ENCODE data around the gene SUPT20HL1. TPM values are rescaled to one million over a fixed set of nuclear protein-coding genes. Genes with fewer than 3 reads are reported as not detected.
"Not testable (repeated sequence)": the region's sequence is repeated elsewhere in the genome, so short reads cannot be mapped to it uniquely, and the experiment has no call there.

SUPT20HL1 gene
- total and polyA plus RNA-seq, 12 donors = 0.13 TPM; not detected in 11

DNA sequence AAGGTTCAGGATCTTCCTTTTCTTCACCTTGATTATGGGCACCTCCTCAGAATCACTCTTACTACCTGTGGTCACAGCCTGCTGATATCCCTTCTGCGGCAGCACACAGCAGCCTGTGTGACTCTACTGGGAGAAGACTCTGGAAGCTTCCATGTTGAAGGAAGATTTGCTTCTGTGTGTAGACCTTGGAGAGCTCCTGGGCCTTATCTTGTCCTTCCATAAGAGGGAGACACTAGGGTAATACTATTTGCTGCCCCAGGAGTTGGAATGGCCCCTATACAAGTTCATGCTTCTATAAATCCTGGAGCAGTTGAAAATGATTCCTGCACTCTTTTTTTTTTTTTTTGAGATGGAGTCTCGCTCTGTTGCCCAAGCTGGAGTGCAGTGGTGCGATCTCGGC lies 10.2 kb upstream of the SUPT20HL1 start:
- no peaks in the 10 kb centered on the region for H3K36me3 ChIP-seq
- no peak for ATAC-seq
- no peak overlapping the region for H3K27ac ChIP-seq
- DNase-seq = no peak
- intact Hi-C loops (cut with DNase I) = no loop called here
- TF ChIP-seq, protein P1, sequence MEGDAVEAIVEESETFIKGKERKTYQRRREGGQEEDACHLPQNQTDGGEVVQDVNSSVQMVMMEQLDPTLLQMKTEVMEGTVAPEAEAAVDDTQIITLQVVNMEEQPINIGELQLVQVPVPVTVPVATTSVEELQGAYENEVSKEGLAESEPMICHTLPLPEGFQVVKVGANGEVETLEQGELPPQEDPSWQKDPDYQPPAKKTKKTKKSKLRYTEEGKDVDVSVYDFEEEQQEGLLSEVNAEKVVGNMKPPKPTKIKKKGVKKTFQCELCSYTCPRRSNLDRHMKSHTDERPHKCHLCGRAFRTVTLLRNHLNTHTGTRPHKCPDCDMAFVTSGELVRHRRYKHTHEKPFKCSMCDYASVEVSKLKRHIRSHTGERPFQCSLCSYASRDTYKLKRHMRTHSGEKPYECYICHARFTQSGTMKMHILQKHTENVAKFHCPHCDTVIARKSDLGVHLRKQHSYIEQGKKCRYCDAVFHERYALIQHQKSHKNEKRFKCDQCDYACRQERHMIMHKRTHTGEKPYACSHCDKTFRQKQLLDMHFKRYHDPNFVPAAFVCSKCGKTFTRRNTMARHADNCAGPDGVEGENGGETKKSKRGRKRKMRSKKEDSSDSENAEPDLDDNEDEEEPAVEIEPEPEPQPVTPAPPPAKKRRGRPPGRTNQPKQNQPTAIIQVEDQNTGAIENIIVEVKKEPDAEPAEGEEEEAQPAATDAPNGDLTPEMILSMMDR (IDR thresholded peaks at IDR 0.05) = no peak
- H3K4me1 ChIP-seq = no peaks in the 10 kb centered on the region
- 99 to 100% methylated on average over 4 of the region's 4 CpGs for WGBS, 2 donors
- no peak overlapping the region for H3K4me3 ChIP-seq
- no peaks in the 10 kb centered on the region for H3K9me3 ChIP-seq
- H3K27me3 ChIP-seq = peaks cover 0 to 49% (median 0%) of the 10 kb centered on the region in 7 donors

DNA sequence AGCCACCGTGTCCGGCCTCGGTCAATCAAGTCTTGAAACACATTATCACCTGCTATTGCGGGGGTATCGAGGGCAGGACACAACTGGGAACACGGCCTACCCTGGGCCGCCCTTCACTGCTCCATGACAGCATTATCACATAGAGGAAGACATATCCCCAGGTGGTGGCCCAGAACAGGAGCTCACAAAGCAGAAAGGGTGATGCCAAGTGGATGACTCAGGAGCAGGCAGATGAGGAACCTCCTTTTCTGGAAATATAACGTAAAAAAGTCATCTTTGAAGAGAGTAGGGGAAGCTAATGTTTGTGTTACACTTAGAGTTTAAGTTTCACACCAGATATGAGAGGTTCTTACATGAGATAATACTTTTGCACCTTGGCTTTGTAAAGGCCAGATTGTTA lies 5.3 kb upstream of the SUPT20HL1 start:
- ATAC-seq (no peak), DNase-seq (no peak)
- intact Hi-C loops (cut with DNase I) = no loop called here
- H3K4me3 ChIP-seq = no peak overlapping the region
- H3K27ac ChIP-seq = no peak overlapping the region
- H3K4me1 ChIP-seq = no peaks in the 10 kb centered on the region
- peaks cover 0 to 55% (median 0%) of the 10 kb centered on the region in 7 donors for H3K27me3 ChIP-seq
- H3K9me3 ChIP-seq = peaks cover 0 to 4% (median 0%) of the 10 kb centered on the region in 11 donors
- WGBS, 2 donors = 95 to 96% methylated on average over 8 of the region's 8 CpGs
- TF ChIP-seq, protein P1 (IDR thresholded peaks at IDR 0.05) = no peak
- no peaks in the 10 kb centered on the region for H3K36me3 ChIP-seq

DNA sequence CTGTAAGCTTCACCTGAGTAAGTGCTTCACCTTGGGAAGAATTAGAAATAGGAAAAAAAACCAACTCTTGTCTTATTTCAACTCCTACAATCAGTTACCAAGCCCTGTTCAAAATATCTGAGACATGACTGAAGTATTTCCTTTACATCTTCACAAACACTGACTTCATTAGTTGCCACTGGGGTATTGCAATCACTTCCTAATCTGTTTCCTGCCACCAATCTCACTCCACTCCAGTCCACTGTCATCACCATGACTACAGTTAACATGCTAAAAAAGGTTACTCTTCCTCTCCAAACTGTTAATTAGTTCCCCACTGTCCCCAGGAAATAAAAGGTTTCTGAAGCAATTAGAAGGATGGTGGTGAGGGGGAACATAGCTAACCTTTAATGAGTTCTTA lies 3.3 kb upstream of the SUPT20HL1 start:
- ATAC-seq = peak in 1 of 8 donors; percentile 28
- TF ChIP-seq, protein P1 (IDR thresholded peaks at IDR 0.05) = no peak

DNA sequence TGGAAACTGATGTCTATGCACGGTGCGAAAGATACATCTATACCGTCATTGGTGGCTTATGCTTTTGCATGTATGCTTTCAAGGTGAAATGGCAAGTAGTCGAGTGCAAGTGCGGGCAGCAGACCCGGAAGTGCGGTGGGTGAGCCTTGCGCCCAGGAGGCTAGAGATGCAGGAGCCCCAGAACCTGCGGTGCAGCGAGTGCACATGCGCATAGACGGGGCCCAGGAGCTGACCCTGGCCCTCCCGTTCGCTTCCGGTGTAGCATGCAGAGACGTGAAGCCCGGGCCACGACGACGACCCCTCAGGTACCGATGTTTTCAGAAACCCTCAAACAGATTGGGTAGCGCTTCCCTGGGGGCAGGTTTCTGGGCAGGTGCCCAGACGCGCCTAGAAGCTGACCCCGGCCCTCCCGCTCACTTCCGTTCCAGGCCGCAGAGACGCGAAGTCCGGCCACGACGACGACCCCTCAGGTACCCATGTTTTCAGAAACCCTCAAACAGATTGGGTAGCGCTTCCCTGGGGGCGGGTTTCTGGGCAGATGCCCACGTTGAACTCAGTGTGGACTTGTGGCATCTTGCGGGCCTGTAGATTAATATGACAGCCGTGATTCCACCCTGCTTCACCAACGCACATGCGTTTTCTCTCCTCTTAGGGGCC lies 1.8 kb downstream of the SUPT20HL1 start:
- WGBS, 2 donors = 96% methylated on average over 22 to 37 of the region's 41 CpGs
- intact Hi-C loops (cut with DNase I) = loop anchor here in 1 of 10 donors (10.0 kb wide), 1 partner anchor 57 kb away; no protein-coding TSS in a partner anchor

More for the DNA sequence above, 3.3 kb upstream of the SUPT20HL1 start:
- H3K9me3 ChIP-seq = peaks cover 0 to 4% (median 0%) of the 10 kb centered on the region in 11 donors
- H3K4me1 ChIP-seq = no peaks in the 10 kb centered on the region
- no peak overlapping the region for H3K4me3 ChIP-seq
- H3K27ac ChIP-seq = no peak overlapping the region
- H3K27me3 ChIP-seq = peaks cover 0 to 42% (median 0%) of the 10 kb centered on the region in 7 donors
- DNase-seq = no peak
- no peaks in the 10 kb centered on the region for H3K36me3 ChIP-seq
- intact Hi-C loops (cut with DNase I) = no loop called here

DNA sequence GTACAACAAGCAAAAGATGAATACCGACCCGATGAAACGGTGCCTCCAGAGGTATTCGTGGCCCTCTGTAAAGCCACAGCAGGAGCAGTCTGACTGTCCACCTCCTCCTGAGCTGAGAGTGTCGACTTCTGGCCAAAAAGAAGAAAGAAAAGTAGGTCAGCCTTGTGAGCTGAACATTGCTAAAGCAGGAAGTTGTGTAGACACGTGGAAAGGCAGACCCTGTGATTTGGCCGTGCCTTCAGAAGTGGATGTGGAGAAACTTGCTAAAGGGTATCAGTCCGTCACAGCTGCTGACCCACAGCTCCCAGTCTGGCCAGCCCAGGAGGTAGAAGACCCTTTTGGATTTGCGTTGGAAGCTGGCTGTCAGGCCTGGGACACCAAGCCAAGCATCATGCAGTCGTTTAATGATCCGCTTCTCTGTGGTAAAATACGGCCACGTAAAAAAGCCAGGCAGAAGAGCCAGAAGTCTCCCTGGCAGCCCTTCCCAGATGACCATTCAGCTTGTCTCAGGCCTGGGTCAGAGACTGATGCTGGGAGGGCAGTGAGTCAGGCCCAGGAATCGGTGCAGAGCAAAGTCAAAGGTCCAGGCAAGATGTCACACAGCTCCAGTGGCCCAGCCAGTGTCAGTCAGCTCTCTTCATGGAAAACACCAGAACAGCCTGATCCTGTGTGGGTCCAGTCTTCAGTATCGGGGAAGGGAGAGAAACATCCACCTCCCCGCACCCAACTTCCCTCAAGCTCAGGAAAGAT lies 3.2 kb downstream of the SUPT20HL1 start:
- WGBS, 2 donors = 66 to 67% methylated on average over 12 to 14 of the region's 16 CpGs
- not testable (repeated sequence) for H3K4me1 ChIP-seq, H3K36me3 ChIP-seq, H3K9me3 ChIP-seq, DNase-seq, H3K27ac ChIP-seq, H3K27me3 ChIP-seq, H3K4me3 ChIP-seq
- intact Hi-C loops (cut with DNase I) = loop anchor here in 1 of 10 donors (10.0 kb wide), 1 partner anchor 59 kb away; no protein-coding TSS in a partner anchor
- peak in 7 of 8 donors; percentile 38 to 75 (median 70) for ATAC-seq

More for the DNA sequence above, 1.8 kb downstream of the SUPT20HL1 start:
- not testable (repeated sequence) for H3K9me3 ChIP-seq, H3K27ac ChIP-seq, H3K4me1 ChIP-seq, H3K36me3 ChIP-seq, H3K4me3 ChIP-seq, DNase-seq, ATAC-seq, H3K27me3 ChIP-seq
